Endothelial cell of umbilical vein (primary cell): ENCODE results near the gene TRAPPC2L. TPM values are rescaled to one million over a fixed set of nuclear protein-coding genes. Genes with fewer than 3 reads are reported as not detected.
A peak's percentile ranks its signal among the peaks of the same experiment; 100 is the strongest.

Source experiments
- BruUV-seq: library from RNA; stranded (reverse); fragments of 400-500 nt; replicated peaks from 2 replicates; lab custom pipeline; 2021; lab: Mats Ljungman, UMichigan
- CTCF ChIA-PET: fragments of 300-600, 350-600 bp; sonication (Branson Sonifier 250); formaldehyde crosslinking; loops from one replicate; lab custom pipeline; 2021; ENCODE audit warnings: antibody characterized with exemption, inconsistent platforms; lab: Charles Lee
- POLR2A ChIA-PET: fragments of 300-600, 350-600 bp; sonication (Branson Sonifier 250); formaldehyde crosslinking; loops from one replicate; lab custom pipeline; 2021; ENCODE audit warnings: antibody characterized with exemption, inconsistent platforms; lab: Charles Lee
- DNase-seq: peaks from one replicate; pipeline ENCODE4 v3.0.0-alpha.2; 2011; ENCODE audit warnings: low read depth, low spot score
- FAIRE-seq: peaks from 2 replicates; lab custom pipeline; 2011; peaks lifted over from hg19 to GRCh38; lab: Jason Lieb, UNC
- H2AFZ ChIP-seq: 2 replicates; pipeline ENCODE4 v1.6.0; 2012; ENCODE audit warnings: low read depth, low read length, control low read depth, inconsistent platforms
- H3K27ac ChIP-seq: 2 replicates; pipeline ENCODE4 v1.5.1; 2011; ENCODE audit warnings: low read depth, mild to moderate bottlenecking, control low read depth, low read length, moderate library complexity; ENCODE audit not compliant: insufficient read depth
- H3K27me3 ChIP-seq, 2 experiments: 2 replicates each; pipeline versions ENCODE4 v1.6.0 to v1.6.1; 2011; ENCODE audit warnings: low read length in 2 of 2, mixed read lengths in 1 of 2; ENCODE audit not compliant: control insufficient read depth in 2 of 2, insufficient read depth in 2 of 2
- H3K36me3 ChIP-seq, 2 experiments: 2 replicates in 1 of 2; 3 replicates in 1 of 2; pipeline ENCODE4 v1.5.1; 2011; ENCODE audit warnings: low read length in 2 of 2, mild to moderate bottlenecking in 1 of 2, moderate library complexity in 1 of 2; ENCODE audit not compliant: control insufficient read depth in 2 of 2, insufficient read depth in 2 of 2; ENCODE audit errors: extremely low read depth in 1 of 2
- H3K4me1 ChIP-seq: 3 replicates; pipeline ENCODE4 v1.5.1; 2011; ENCODE audit warnings: mild to moderate bottlenecking, low read length; ENCODE audit not compliant: control insufficient read depth, insufficient read depth; ENCODE audit errors: extremely low read depth
- H3K4me2 ChIP-seq: 2 replicates; pipeline ENCODE4 v1.6.1; 2011; ENCODE audit warnings: low read length, control low read depth, mixed read lengths; ENCODE audit not compliant: insufficient read depth
- H3K4me3 ChIP-seq, 3 experiments: fragments of 200-600 bp in 1 of 3; sonication (generic), shearing (Covaris generic) in 1 of 3; replicated peaks in 1 of 3; 2 replicates each; pipeline ENCODE4 v1.5.1; 2011 to 2016; ENCODE audit warnings: control low read depth in 3 of 3, low read length in 3 of 3, mild to moderate bottlenecking in 2 of 3, inconsistent platforms in 1 of 3, low read depth in 1 of 3, moderate library complexity in 1 of 3; ENCODE audit not compliant: insufficient read depth in 1 of 3
- H3K79me2 ChIP-seq: 2 replicates; pipeline ENCODE4 v1.6.0; 2012; ENCODE audit warnings: low read length, inconsistent platforms; ENCODE audit not compliant: control insufficient read depth, insufficient read depth
- H3K9ac ChIP-seq: replicated peaks from 2 replicates; pipeline ENCODE3; 2011; ENCODE audit warnings: low read length, control low read depth; ENCODE audit not compliant: insufficient read depth; ENCODE audit errors: extremely low read depth
- H3K9me1 ChIP-seq: replicated peaks from 3 replicates; pipeline ENCODE4 v1.6.0; 2011; ENCODE audit warnings: mild to moderate bottlenecking, low read length; ENCODE audit not compliant: control insufficient read depth, insufficient read depth; ENCODE audit errors: extremely low read depth
- H3K9me3 ChIP-seq: replicated peaks from 2 replicates; pipeline ENCODE4 v1.5.1; 2012; ENCODE audit warnings: low read length, inconsistent platforms; ENCODE audit not compliant: control insufficient read depth, insufficient read depth
- H4K20me1 ChIP-seq: replicated peaks from 2 replicates; pipeline ENCODE3; 2011; ENCODE audit warnings: mild to moderate bottlenecking, low read length; ENCODE audit not compliant: control insufficient read depth, insufficient read depth; ENCODE audit errors: extremely low read depth
- EZH2 ChIP-seq: IDR thresholded peaks from 2 replicates; pipeline ENCODE4 v1.6.1; 2012; ENCODE audit warnings: borderline replicate concordance, low read depth, mild to moderate bottlenecking, moderate library complexity, low read length, inconsistent platforms; ENCODE audit not compliant: severe bottlenecking
- FOS ChIP-seq: IDR thresholded peaks from 2 replicates; pipeline ENCODE4 v1.6.1; 2011; ENCODE audit warnings: mild to moderate bottlenecking, low read length, moderate library complexity, borderline replicate concordance; ENCODE audit not compliant: insufficient read depth
- GATA2 ChIP-seq: IDR thresholded peaks from 2 replicates; pipeline ENCODE4 v1.7.0; 2011; ENCODE audit warnings: low read depth, mild to moderate bottlenecking, moderate library complexity, mixed read lengths, low read length; ENCODE audit not compliant: insufficient read length, insufficient read depth
- JUN ChIP-seq: IDR thresholded peaks from 2 replicates; pipeline ENCODE4 v1.6.1; 2011; ENCODE audit warnings: borderline replicate concordance, low read depth; ENCODE audit not compliant: insufficient read length, insufficient read depth
- MYC ChIP-seq: IDR thresholded peaks from one replicate; pipeline ENCODE4 v1.6.1; 2011; ENCODE audit warnings: mild to moderate bottlenecking, low read depth, low read length
- POLR2A ChIP-seq: IDR thresholded peaks from 2 replicates; pipeline ENCODE4 v1.6.1; 2012; ENCODE audit warnings: low read depth, mild to moderate bottlenecking, control low read depth, low read length
- POLR2AphosphoS5 ChIP-seq: IDR thresholded peaks from 2 replicates; pipeline ENCODE4 v1.6.1; 2012; ENCODE audit warnings: low read depth, mild to moderate bottlenecking, control low read depth, low read length, moderate library complexity; ENCODE audit not compliant: insufficient read depth
- dilution Hi-C: fragments of 300-500 bp; cut with MboI; formaldehyde crosslinking; loops from one replicate; pipeline ENCODE4 v1.15.0; 2019; ENCODE audit warnings: low sequenced_read_pairs; ENCODE audit not compliant: extremely low pct_ligation_motif_present
- intact Hi-C: fragments of 100-400 bp; cut with micrococcal nuclease; formaldehyde crosslinking; loops from one replicate; pipeline ENCODE4 v1.10.0; 2022
- polyA plus RNA-seq, 4 experiments: library from polyadenylated mRNA; depleted of rRNA in 3 of 4; stranded (reverse) in 3 of 4; unstranded in 1 of 4; fragments of >200 nt; gene quantifications; 2 replicates each; pipeline versions ENCODE4 v1.2.1 to v1.2.3, GENCODE V29; 2011 to 2012; ENCODE audit warnings: missing spikeins in 1 of 4
- total RNA-seq: library from RNA; stranded (reverse); gene quantifications from 2 replicates; pipeline ENCODE4 v1.2.3, GENCODE V29; 2021
- TF ChIP-seq, protein P1 (sequence below): IDR thresholded peaks from 2 replicates; pipeline ENCODE4 v1.6.1; 2011; ENCODE audit not compliant: insufficient read depth, insufficient read length
- TF ChIP-seq, protein P2 (sequence below), 2 donors: IDR thresholded peaks; 1 replicate in 1 of 2; 2 replicates in 1 of 2; pipeline ENCODE4 v1.5.1; 2011; ENCODE audit warnings: low read length in 2 of 2, mild to moderate bottlenecking in 2 of 2, moderate library complexity in 2 of 2, control low read depth in 1 of 2, inconsistent platforms in 1 of 2, low read depth in 1 of 2; ENCODE audit not compliant: insufficient read depth in 1 of 2; ENCODE audit errors: extremely low read depth in 1 of 2

Gene TRAPPC2L
- total and polyA plus RNA-seq, 2 donors (not counting 3 experiments of a cell fraction or from before 2014, with no cell fraction given): 61.9 to 131 TPM

DNA sequence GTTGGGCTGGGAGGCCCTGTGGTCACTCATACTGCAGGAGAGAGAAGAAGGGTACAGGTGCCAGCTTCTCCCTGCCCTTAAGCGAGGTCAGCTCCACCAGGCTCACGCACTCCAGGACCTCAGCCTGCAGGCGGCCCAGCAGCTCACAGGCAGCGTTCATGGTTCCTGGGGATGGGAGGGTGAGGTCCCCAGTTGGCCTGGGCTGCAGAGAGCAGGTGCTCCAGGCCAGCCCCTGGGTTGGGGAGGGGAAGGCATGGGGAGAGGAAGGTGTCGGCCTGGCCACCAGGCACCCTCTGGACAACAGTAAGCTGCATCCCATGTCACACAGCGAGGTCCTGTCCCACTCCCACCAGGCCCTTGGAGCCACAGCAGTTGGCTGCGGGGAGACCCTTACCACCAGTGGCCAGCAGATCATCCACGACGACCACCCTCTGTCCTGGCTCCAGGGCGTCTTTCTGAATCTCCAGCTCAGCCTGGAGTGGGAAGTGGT, 47.2 kb upstream of the TRAPPC2L start:
- POLR2A ChIA-PET: interaction anchor here (0.6 kb wide), 1 partner anchor 824 kb away, joined by 3 read pairs; no protein-coding TSS in a partner anchor
- peaks cover 21% of the 10 kb centered on the region for H3K4me1 ChIP-seq
- no peak for FAIRE-seq

GRCh38 chr16:88810166-88810911, 46.6 kb upstream of the TRAPPC2L start:
- Histone ChIP-seq H3K4me3 (peak overlapping the region in 2 of 3 experiments; percentile 42 to 53), H3K4me2 (peak overlapping the region; percentile 60), H3K27ac (no peak overlapping the region), H3K9ac (peak overlapping the region; percentile 57), H2AFZ (no peak overlapping the region), H3K4me1 (peaks cover 17% of the 10 kb centered on the region), H3K79me2 (peaks cover 31% of the 10 kb centered on the region), H3K36me3 (peaks cover 4 to 12% of the 10 kb centered on the region in 2 experiments), H3K27me3 (no peaks in the 10 kb centered on the region), H4K20me1 (no peaks in the 10 kb centered on the region), H3K9me3 (no peaks in the 10 kb centered on the region), H3K9me1 (no peaks in the 10 kb centered on the region)
- CTCF ChIA-PET: interaction anchor here (0.8 to 3.8 kb wide), 5 partner anchors 26 to 406 kb away, joined by 3 to 28 read pairs (median 14); partner anchors contain the start of gene PIEZO1
- dilution Hi-C loops: no loop called here
- BruUV-seq: no TSS peak
- POLR2A ChIA-PET: no interaction called here
- FAIRE-seq: no peak
- intact Hi-C loops: loop anchor here (5.0 kb wide), 1 partner anchor 112 kb away; no protein-coding TSS in a partner anchor
- DNase-seq: no peak
- TF ChIP-seq POLR2A (no peak), EZH2 (no peak), POLR2AphosphoS5 (no peak), JUN (no peak), GATA2 (no peak), FOS (no peak), MYC (no peak)
- TF ChIP-seq, protein P1, sequence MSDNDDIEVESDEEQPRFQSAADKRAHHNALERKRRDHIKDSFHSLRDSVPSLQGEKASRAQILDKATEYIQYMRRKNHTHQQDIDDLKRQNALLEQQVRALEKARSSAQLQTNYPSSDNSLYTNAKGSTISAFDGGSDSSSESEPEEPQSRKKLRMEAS: no peak
- TF ChIP-seq, protein P2, sequence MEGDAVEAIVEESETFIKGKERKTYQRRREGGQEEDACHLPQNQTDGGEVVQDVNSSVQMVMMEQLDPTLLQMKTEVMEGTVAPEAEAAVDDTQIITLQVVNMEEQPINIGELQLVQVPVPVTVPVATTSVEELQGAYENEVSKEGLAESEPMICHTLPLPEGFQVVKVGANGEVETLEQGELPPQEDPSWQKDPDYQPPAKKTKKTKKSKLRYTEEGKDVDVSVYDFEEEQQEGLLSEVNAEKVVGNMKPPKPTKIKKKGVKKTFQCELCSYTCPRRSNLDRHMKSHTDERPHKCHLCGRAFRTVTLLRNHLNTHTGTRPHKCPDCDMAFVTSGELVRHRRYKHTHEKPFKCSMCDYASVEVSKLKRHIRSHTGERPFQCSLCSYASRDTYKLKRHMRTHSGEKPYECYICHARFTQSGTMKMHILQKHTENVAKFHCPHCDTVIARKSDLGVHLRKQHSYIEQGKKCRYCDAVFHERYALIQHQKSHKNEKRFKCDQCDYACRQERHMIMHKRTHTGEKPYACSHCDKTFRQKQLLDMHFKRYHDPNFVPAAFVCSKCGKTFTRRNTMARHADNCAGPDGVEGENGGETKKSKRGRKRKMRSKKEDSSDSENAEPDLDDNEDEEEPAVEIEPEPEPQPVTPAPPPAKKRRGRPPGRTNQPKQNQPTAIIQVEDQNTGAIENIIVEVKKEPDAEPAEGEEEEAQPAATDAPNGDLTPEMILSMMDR (IDR thresholded peaks at IDR 0.05; ENCODE audit: extremely low read depth in 1 of 2, insufficient read depth in 1 of 2, low read depth in 1 of 2, low read length in 2 of 2): no peak

More for the DNA sequence above, 47.2 kb upstream of the TRAPPC2L start:
- CTCF ChIA-PET: interaction anchor here (0.8 to 3.8 kb wide), 4 partner anchors 26 to 72 kb away, joined by 3 to 28 read pairs (median 16); partner anchors contain the start of gene PIEZO1
- H3K9me3 ChIP-seq: no peaks in the 10 kb centered on the region
- no peak overlapping the region for H3K4me3 ChIP-seq
- peaks cover 4 to 12% of the 10 kb centered on the region in 2 experiments for H3K36me3 ChIP-seq
- H2AFZ ChIP-seq: no peak overlapping the region
- TF ChIP-seq EZH2: no peak
- TF ChIP-seq JUN: no peak
- no peak for TF ChIP-seq GATA2
- H4K20me1 ChIP-seq: no peaks in the 10 kb centered on the region
- H3K4me2 ChIP-seq: no peak overlapping the region
- DNase-seq: no peak
- no peak overlapping the region for H3K9ac ChIP-seq
- dilution Hi-C loops: no loop called here
- no peak overlapping the region for H3K27ac ChIP-seq
- no peaks in the 10 kb centered on the region for H3K9me1 ChIP-seq
- peaks cover 37% of the 10 kb centered on the region for H3K79me2 ChIP-seq
- BruUV-seq: no TSS peak
- intact Hi-C loops: loop anchor here (5.0 kb wide), 1 partner anchor 113 kb away; no protein-coding TSS in a partner anchor
- no peaks in the 10 kb centered on the region for H3K27me3 ChIP-seq
